Measurements from ENCODE around the gene GLB1L2.

DNA sequence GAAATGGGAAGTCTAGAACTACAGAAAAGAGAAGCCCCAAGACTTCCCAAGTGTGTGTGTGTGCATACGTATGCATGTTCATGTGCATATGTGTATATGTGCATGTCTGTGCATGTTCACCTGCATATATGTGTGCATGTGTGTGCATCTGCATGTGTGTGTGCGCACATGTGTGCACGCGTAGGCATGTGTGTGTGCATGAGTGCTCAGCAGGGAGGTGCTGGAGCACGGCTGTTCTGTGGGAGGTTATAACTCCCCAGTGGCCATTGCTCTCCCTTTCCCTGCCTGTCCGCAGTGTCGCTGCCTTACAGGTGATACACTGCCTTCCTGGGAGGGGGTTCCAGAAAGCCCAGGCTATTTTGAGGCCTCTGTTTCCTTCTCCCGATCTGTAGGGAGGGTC is 50.5 kb downstream of the GLB1L2 start:
- TF ChIP-seq CTCF (IDR thresholded peaks at IDR 0.05) (no peak), POLR2A (IDR thresholded peaks at IDR 0.05) (no peak)

Measured in testis (tissue), 2 donors.